Effector memory CD4-positive, alpha-beta T cell (primary cell): ENCODE results near the gene LTA4H.
"Not testable (repeated sequence)": the region's sequence is repeated elsewhere in the genome, so short reads cannot be mapped to it uniquely, and the experiment has no call there.

Experiments
- DNase-seq, 3 donors: peaks; one replicate each; pipeline ENCODE4 v3.0.0-alpha.2; 2020
- H3K27ac ChIP-seq: 2 replicates; pipeline ENCODE4 v1.7.0; 2013; ENCODE audit warnings: mild to moderate bottlenecking, low read length, moderate library complexity; ENCODE audit not compliant: insufficient read depth, poor library complexity, severe bottlenecking
- H3K27me3 ChIP-seq: replicated peaks from 2 replicates; pipeline ENCODE4 v1.7.0; 2013; ENCODE audit warnings: mild to moderate bottlenecking, low read length; ENCODE audit not compliant: insufficient read depth, control insufficient read depth, poor library complexity, severe bottlenecking
- H3K36me3 ChIP-seq: 2 replicates; pipeline ENCODE4 v1.7.0; 2013; ENCODE audit warnings: mild to moderate bottlenecking, low read length, moderate library complexity; ENCODE audit not compliant: control insufficient read depth, insufficient read depth
- H3K4me1 ChIP-seq: 2 replicates; pipeline ENCODE4 v1.7.0; 2013; ENCODE audit warnings: low read length, mild to moderate bottlenecking; ENCODE audit not compliant: control insufficient read depth, insufficient read depth, poor library complexity, severe bottlenecking
- H3K4me3 ChIP-seq: 2 replicates; pipeline ENCODE4 v1.7.0; 2013; ENCODE audit warnings: low read length, low read depth, mild to moderate bottlenecking; ENCODE audit not compliant: insufficient read depth, poor library complexity, severe bottlenecking
- H3K9me3 ChIP-seq: 2 replicates; pipeline ENCODE4 v1.7.0; 2013; ENCODE audit warnings: mild to moderate bottlenecking, low read length, moderate library complexity; ENCODE audit not compliant: control insufficient read depth

The LTA4H gene

DNA sequence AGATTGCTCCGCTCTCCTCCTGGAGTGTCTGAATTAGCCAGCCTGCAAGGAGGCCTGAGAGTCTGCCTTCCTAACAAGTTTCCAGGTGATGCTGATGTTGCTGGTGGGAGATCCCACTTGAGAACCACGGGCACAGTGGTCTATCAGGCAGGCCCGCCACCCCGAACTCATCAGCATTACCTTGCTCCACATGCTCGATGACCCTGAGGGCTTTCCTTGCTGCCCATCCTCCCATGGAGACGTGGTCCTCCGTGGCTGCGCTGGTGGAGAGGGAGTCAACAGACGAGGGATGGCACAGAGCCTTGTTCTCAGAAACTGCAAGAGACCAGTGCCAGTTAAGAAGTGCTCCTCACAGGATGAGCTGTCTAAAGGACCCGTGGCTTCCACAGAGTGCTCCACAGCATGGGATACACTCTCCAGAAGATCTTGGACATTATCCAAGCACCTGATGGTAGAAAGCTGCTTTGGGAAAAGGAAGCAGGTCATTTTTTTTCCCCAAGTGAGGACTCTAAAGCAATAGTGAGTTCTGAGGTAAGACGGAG, 57.6 kb downstream of the LTA4H start:
- Histone ChIP-seq H3K27me3 (no peaks in the 10 kb centered on the region), H3K36me3 (no peaks in the 10 kb centered on the region), H3K4me3 (no peak overlapping the region), H3K9me3 (no peaks in the 10 kb centered on the region), H3K27ac (no peak overlapping the region), H3K4me1 (no peaks in the 10 kb centered on the region)
- DNase-seq = no peak

DNA sequence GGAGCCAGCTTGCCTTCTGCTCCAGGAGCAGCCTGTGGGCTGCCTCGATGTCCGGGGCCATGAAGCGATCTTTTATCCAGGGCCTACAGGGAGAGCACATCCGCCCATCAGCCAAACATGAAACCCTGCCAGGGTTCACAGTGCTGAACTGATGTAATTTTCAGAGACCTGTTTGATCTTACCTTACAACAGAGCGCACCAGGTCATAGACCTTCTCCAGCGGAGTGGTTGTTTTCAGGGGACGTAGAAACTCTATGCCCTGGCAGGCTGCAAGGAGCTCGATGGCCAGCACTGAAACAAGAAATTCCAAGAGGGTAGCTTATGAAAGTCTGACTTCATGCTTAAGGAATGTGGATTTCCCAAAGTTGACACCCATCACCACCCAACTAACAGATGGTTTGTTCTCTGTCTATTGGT, 59.0 kb downstream of the LTA4H start:
- Histone ChIP-seq H3K27ac (no peak overlapping the region), H3K4me1 (no peaks in the 10 kb centered on the region), H3K4me3 (no peak overlapping the region), H3K9me3 (no peaks in the 10 kb centered on the region), H3K36me3 (no peaks in the 10 kb centered on the region), H3K27me3 (no peaks in the 10 kb centered on the region)
- no peak for DNase-seq

DNA sequence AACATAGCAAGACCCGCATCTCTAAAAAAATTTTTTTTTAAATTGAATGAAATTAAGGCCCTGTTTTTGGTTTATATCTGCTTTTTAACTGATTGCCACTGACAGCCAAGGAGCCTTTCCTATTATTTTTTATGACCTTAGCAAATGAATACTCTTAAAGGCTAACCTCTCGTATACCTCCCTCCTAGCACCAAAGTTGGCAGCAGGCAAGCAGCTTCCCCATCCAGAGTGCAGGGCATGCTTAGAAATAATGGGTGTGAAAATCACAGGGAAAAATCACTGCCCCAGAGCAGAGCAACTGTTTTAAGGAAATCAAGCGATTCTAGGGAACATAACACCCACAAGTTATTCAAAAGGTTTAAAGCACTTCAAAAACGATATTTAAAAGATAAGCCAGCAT, 59.9 kb downstream of the LTA4H start:
- H3K4me1 ChIP-seq = no peaks in the 10 kb centered on the region
- H3K27me3 ChIP-seq = no peaks in the 10 kb centered on the region
- no peak for DNase-seq
- no peaks in the 10 kb centered on the region for H3K36me3 ChIP-seq
- no peaks in the 10 kb centered on the region for H3K9me3 ChIP-seq
- H3K27ac ChIP-seq = no peak overlapping the region
- no peak overlapping the region for H3K4me3 ChIP-seq

DNA sequence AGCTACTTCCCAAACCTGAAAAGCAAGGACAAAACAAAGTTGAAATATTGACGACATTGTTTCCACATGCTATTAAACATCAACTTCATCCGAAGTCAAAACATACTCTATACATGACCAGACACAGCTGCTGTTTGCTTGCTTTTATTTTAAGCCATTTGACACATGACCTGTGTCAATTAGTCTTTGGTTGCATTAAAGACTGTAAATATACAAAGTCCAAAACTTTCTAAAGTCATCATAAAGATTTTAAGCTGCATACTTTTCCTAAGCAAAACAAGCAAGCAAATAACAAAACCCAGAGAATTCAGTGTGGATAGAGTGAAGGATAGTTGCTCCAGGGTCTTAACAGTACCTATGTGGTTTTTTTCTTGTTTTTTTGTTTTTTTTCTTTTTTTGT, 61.0 kb downstream of the LTA4H start:
- Histone ChIP-seq H3K27ac (no peak overlapping the region), H3K27me3 (no peaks in the 10 kb centered on the region), H3K4me3 (no peak overlapping the region), H3K36me3 (no peaks in the 10 kb centered on the region), H3K4me1 (no peaks in the 10 kb centered on the region), H3K9me3 (no peaks in the 10 kb centered on the region)
- DNase-seq = no peak

DNA sequence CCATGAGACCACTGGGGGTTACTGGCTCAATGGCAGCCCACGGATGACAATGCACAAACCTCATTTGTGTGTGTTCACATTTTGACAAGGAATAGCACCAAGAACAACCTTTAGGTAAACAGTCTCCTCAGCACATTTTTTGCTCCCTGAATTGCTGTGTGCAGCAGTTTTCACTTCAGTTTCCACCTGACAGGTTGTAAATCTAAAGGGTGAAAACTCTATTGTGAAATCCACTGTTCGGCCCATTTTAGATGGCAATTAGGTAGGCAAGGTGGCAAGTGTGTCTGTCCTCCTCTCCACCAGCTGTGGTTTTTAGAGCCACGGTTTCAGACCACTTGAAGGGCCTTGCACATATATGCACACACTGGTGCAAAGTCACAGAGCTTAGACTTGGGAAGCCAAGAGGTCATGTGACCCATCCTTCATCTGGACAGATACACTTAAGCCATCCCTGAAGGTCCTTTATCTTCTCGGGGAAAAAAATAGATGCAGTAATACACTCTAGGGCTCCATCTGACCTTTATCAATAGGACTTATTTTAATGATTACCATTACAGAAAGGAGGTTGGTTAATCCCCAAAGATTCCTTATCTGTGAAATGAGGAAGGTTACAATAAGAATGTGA, 62.4 kb downstream of the LTA4H start:
- Histone ChIP-seq H3K4me1 (no peaks in the 10 kb centered on the region), H3K36me3 (no peaks in the 10 kb centered on the region), H3K9me3 (no peaks in the 10 kb centered on the region), H3K4me3 (no peak overlapping the region), H3K27ac (no peak overlapping the region), H3K27me3 (no peaks in the 10 kb centered on the region)
- no peak for DNase-seq

DNA sequence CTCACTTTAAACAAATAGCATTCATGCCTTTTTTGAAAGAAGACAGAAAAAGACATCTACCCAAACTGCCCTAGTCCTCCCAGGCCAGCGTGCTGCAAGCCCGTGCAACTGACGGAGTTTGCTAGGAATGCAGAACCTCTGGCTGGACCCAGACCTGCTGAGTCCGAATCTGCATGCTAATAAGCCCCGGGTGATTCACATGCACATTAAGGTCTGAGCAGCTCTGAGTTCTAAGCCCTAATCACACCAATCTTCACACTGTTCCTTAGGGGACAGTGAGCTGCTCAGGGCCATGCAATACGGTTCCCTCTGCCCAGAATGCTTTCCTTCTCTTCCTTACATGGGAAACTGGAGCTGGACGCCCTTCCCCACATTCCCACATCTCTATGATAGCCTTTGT, 64.5 kb downstream of the LTA4H start:
- H3K27me3 ChIP-seq = no peaks in the 10 kb centered on the region
- no peaks in the 10 kb centered on the region for H3K36me3 ChIP-seq
- no peaks in the 10 kb centered on the region for H3K9me3 ChIP-seq
- H3K4me1 ChIP-seq = no peaks in the 10 kb centered on the region
- H3K4me3 ChIP-seq = no peak overlapping the region
- DNase-seq = no peak
- no peak overlapping the region for H3K27ac ChIP-seq

DNA sequence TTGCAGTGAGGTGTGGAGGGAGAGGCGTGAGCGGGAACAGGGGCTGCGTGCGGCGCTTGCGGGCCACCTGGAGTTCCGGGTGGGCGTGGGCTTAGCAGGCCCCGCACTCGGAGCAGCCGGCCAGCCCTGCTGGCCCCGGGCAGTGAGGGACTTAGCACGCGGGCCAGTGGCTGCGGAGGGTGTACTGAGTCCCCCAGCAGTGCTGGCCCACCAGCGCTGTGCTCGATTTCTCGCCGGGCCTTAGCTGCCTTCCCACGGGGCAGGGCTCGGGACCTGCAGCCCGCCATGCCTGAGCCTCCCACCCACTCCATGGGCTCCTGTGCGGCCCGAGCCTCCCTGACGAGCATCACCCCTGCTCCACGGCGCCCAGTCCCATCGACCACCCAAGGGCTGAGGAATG, 66.3 kb downstream of the LTA4H start:
- not testable (repeated sequence) for H3K27me3 ChIP-seq, H3K27ac ChIP-seq, H3K36me3 ChIP-seq, H3K4me1 ChIP-seq, DNase-seq, H3K4me3 ChIP-seq, H3K9me3 ChIP-seq

DNA sequence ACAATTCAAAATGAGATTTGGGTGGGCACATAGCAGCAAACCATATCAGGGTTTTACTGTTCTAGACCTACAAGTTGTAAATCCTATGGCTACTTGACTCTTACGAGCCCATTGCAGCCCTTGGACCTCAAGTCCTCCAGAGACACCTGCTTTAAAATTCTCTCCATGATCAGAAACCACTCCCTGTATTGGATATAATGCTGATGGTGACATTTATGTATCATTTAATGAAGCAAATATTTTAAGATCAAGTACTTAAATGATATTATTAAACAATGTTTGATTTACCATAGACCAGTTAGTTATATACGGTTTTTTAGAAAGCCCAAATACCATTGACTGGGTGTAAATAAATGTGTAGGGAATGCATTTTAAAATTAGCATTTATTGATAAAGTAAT, 68.1 kb downstream of the LTA4H start:
- H3K27me3 ChIP-seq = no peaks in the 10 kb centered on the region
- DNase-seq = no peak
- no peaks in the 10 kb centered on the region for H3K4me1 ChIP-seq
- no peaks in the 10 kb centered on the region for H3K9me3 ChIP-seq
- H3K4me3 ChIP-seq = no peak overlapping the region
- H3K36me3 ChIP-seq = no peaks in the 10 kb centered on the region
- no peak overlapping the region for H3K27ac ChIP-seq

DNA sequence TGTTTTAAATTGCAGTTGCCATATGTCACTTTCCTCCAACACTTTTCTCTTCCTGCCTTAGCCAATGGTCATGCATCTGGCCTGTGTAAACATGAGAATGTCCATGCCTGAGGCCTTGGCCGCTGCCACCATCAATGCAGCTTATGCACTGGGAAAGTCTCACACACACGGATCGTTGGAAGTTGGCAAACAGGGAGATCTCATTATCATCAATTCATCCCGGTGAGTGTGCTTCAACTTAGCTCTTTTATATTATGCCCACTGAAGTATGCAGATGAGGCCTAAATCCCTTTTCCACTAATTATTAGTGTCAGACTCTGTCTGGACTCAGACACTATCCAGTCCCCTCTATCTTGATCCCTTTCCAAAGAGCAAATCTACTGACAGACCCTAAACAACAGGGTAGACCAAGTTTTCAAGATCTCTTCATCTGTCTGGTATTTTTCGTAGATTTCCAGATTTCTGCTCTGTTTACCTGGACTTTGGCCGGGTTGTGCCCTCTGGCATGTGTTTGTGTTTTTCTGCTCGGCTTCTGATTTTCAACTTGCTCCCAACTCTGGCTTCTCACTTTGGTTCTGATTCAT, 69.0 kb downstream of the LTA4H start:
- no peaks in the 10 kb centered on the region for H3K9me3 ChIP-seq
- no peaks in the 10 kb centered on the region for H3K27me3 ChIP-seq
- no peak overlapping the region for H3K4me3 ChIP-seq
- H3K36me3 ChIP-seq = no peaks in the 10 kb centered on the region
- DNase-seq = no peak
- H3K27ac ChIP-seq = no peak overlapping the region
- no peaks in the 10 kb centered on the region for H3K4me1 ChIP-seq

DNA sequence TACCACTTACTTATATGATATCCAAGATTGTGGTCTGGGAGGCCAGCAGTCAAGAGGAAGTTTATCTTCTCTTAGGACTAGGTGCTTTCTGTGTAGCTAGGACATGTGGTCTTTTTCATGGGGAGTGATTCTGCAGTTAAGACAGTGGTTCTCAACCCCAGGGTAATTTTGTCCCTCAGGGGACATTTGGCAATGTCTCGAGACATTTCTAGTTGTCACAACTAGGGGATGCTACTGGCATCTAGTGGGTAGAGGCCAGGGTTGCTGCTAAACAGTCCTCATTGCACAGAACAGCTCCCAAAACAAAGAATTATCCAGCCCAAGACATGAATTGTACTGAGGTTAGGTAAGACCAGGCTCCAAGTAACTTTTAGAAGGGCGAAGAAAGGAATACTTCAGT, 72.3 kb downstream of the LTA4H start:
- no peak for DNase-seq
- H3K4me3 ChIP-seq = no peak overlapping the region
- no peaks in the 10 kb centered on the region for H3K36me3 ChIP-seq
- no peaks in the 10 kb centered on the region for H3K27me3 ChIP-seq
- no peaks in the 10 kb centered on the region for H3K4me1 ChIP-seq
- no peaks in the 10 kb centered on the region for H3K9me3 ChIP-seq
- H3K27ac ChIP-seq = no peak overlapping the region
